ENCODE results near the gene ESF1.

ESF1 gene

GRCh38 chr20:13678944-13679343 is 105.8 kb downstream of the ESF1 start:
- no peak for DNase-seq (ENCODE audit: low spot score)

DNA sequence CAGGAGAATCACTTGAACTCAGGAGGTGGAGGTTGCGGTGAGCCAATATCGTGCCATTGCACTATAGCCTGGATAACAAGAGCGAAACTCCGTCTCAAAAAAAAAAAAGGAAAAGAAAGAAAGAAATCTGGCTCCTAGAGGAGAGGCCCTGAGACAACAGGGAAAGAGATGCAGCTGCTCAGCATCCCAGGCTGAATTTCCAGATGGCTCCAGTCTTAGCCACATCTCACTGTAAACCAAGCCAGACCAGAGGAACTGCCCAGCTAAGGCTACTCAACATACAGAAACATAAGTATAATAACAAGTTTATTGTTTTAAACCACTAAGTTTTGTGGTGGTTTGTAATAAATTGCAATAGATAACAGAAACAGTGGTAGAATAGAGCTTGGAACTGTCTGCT is 107.5 kb downstream of the ESF1 start:
- no peak for DNase-seq (ENCODE audit: low spot score)

- no peak for DNase-seq (ENCODE audit: low spot score)
Observed at GRCh38 chr20:13676682-13677081, 108.0 kb downstream of the ESF1 start.

DNA sequence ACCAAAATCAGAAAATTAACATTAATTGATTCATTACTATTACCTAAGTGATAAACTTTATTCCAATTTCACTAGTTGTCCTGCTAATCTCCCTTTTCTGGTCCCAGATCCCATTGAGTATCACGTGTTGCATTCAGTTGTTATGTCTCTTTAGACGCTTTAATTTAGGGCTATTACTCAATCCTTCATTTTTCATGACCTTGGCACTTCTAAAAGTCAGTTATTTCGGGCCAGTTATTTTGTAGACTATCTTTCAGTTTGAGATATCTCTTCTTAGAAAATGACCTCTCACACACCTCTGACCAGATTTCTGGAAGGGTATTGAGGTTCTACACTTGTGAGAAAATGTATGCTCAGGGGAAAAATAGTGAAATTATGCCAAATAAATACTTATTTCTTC is 112.0 kb downstream of the ESF1 start:
- DNase-seq (ENCODE audit: low spot score), result no peak

- DNase-seq (ENCODE audit: low spot score), result no peak
Observed at GRCh38 chr20:13671916-13672378, 112.8 kb downstream of the ESF1 start.

DNA sequence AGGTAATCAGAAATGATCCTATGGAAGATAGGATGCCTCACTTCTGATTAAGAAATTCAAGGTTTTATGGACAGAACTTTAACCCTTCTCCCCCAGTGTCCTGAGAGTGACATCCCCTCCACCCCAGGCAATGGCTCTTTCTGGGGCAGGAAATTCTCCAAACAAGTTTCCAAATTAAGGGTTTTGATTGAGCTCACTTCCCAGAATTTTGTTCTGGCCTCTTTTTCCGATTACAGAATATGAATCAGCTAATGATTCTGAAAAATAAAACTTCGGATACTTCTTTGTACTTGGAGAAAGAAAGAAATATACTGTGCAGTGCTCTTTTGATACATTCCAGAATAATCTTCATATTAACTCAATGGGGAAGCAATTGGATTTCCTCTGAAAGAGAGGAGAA is 113.2 kb downstream of the ESF1 start:
- no peak for DNase-seq (ENCODE audit: low spot score)

DNA sequence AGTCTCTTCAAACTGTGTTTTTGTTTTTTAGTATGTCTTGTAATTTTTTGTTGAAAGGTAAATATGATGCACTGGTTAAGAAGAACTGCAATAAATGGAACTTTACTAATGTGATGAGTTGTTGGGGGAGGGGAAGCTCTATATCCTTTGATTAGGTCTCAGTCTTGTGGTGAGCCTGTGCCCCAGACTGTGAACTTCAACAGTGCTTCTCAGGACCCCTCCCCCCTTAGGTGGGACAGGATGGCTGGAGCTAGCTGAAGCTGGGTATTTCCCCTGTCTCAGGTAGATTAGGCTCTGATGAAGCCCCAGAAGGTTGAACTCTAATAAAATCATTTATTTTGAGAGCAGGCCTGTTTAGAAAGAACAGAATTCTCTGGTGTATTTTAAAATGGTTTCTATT is 114.6 kb downstream of the ESF1 start:
- no peak for DNase-seq (ENCODE audit: low spot score)

GRCh38 chr20:13665709-13666395 is 118.9 kb downstream of the ESF1 start:
- no peak for DNase-seq (ENCODE audit: low spot score)
